Measurements from ENCODE around the gene PCDHB14.
"Not testable (repeated sequence)": the region's sequence is repeated elsewhere in the genome, so short reads cannot be mapped to it uniquely, and the experiment has no call there.

DNA sequence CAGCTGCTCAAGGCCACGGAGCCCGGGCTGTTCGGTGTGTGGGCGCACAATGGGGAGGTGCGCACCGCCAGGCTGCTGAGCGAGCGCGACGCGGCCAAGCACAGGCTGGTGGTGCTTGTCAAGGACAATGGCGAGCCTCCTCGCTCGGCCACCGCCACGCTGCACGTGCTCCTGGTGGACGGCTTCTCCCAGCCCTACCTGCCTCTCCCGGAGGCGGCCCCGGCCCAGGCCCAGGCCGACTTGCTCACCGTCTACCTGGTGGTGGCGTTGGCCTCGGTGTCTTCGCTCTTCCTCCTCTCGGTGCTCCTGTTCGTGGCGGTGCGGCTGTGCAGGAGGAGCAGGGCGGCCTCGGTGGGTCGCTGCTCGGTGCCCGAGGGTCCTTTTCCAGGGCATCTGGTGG is 34.0 kb upstream of the PCDHB14 start:
- TF ChIP-seq, protein P1, sequence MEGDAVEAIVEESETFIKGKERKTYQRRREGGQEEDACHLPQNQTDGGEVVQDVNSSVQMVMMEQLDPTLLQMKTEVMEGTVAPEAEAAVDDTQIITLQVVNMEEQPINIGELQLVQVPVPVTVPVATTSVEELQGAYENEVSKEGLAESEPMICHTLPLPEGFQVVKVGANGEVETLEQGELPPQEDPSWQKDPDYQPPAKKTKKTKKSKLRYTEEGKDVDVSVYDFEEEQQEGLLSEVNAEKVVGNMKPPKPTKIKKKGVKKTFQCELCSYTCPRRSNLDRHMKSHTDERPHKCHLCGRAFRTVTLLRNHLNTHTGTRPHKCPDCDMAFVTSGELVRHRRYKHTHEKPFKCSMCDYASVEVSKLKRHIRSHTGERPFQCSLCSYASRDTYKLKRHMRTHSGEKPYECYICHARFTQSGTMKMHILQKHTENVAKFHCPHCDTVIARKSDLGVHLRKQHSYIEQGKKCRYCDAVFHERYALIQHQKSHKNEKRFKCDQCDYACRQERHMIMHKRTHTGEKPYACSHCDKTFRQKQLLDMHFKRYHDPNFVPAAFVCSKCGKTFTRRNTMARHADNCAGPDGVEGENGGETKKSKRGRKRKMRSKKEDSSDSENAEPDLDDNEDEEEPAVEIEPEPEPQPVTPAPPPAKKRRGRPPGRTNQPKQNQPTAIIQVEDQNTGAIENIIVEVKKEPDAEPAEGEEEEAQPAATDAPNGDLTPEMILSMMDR (IDR thresholded peaks at IDR 0.05; ENCODE audit: low read length): not testable (repeated sequence)
- TF ChIP-seq EZH2 (IDR thresholded peaks at IDR 0.05; ENCODE audit: borderline replicate concordance, low read length): not testable (repeated sequence)

All from OCI-LY1 (cell line).